ENCODE measurements around the gene CCL25. TPM values are rescaled to one million over a fixed set of nuclear protein-coding genes. Genes with fewer than 3 reads are reported as not detected.
A peak's percentile ranks its signal among the peaks of the same experiment; 100 is the strongest.
"Not testable (repeated sequence)": the region's sequence is repeated elsewhere in the genome, so short reads cannot be mapped to it uniquely, and the experiment has no call there.

The CCL25 gene
- 1 to 10 TPM; 5.2 to 7.4 TPM for total RNA-seq

DNA sequence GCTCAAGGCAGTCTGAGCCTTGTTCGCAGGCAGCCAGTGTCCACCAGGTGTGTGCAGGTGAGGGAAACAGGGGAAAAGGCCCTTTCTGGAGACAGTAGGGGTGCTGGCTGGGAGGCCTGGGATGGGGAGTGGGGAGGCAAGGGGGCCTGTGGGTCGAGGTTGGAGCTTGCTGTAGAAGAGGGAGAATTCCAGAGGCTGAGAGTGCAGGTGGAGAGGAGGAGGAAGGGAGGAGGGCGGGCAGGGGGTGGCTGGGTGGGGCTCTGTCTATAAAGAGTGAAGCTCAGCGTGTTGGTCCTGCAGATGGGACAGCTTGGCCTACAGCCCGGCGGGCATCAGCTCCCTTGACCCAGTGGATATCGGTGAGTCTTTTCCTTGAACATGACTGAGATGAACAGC is at the start of gene CCL25:
Gene CCL25 (plus strand): TSS at position 297 of the 396 bp plus-strand sequence. CDS start 290 bp downstream, outside the sequence.
- Mint-ChIP-seq H3K9me3 (no peaks in the 10 kb centered on the region), H3K36me3 (ENCODE audit: low read depth) (no peaks in the 10 kb centered on the region), H3K4me1 (peaks cover 24% of the 10 kb centered on the region), H3K27ac (peak within 1 kb of the TSS; percentile 98), H3K4me3 (peak within 1 kb of the TSS; percentile 68), H3K27me3 (peaks cover 3% of the 10 kb centered on the region)
- ChIA-PET CTCF (interaction anchor here (1.1 to 1.2 kb wide), 2 partner anchors 12 to 16 kb away, joined by 3 read pairs; no protein-coding TSS in a partner anchor), POLR2A (no interaction called here)
- no peak for DNase-seq

GRCh38 chr19:8004001-8004400 is 48.6 kb upstream of the CCL25 start:
- H3K36me3 Mint-ChIP-seq (ENCODE audit: low read depth): peaks cover 6% of the 10 kb centered on the region
- peak overlapping the region; percentile 55 for H3K27ac Mint-ChIP-seq
- no peaks in the 10 kb centered on the region for H3K9me3 Mint-ChIP-seq
- H3K27me3 Mint-ChIP-seq: no peaks in the 10 kb centered on the region
- CTCF ChIA-PET: interaction anchor here (1.2 kb wide), 1 partner anchor 11 kb away, joined by 3 read pairs; no protein-coding TSS in a partner anchor
- H3K4me1 Mint-ChIP-seq: peaks cover 47% of the 10 kb centered on the region
- DNase-seq: no peak
- POLR2A ChIA-PET: interaction anchor here (0.7 kb wide), 1 partner anchor 10 kb away, joined by 14 read pairs; no protein-coding TSS in a partner anchor
- peak overlapping the region; percentile 98 for H3K4me3 Mint-ChIP-seq

DNA sequence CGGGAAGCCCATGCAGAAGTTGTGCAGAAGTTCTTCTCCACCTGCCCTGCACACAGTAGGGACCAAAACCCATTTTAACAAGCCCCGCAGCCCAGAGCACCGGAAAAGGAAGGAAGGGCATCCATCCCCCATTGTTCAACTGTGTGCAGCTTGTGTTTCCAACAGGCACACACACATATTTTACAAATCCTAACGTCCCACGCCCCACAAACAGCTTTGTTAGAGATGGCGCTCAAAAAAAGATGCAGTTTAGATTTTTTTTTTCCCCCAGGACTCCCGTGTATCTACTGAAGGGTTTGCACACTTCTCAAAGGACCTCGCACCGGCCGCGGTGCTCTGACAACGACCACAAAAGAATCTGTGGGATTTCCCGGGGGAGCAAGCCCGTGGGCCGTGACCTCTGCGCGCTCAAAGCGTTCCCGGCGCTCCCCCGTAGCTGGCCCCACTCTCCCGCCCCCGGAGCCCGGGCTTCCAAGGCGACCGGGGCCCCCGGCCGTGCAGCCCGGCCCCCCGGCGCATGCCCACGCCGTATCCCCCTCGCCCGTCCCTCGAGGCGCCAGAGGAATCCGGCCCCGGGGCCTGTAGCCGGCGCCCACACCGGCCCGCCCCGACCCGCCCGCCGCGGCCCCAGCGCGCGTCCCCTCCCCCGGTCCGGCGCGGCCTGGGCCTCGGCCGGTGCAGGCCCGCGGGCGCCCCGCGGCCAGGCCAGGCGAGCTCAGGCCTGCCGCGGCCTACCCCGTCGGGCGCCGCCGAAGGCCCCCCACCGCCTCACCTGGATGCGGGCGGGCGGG is 47.6 kb upstream of the CCL25 start:
- peak overlapping the region; percentile 88 for H3K27ac Mint-ChIP-seq
- ChIA-PET POLR2A (interaction anchor here (0.7 kb wide), 1 partner anchor 9 kb away, joined by 14 read pairs; no protein-coding TSS in a partner anchor), CTCF (interaction anchor here (0.8 kb wide), 1 partner anchor 59 kb away, joined by 3 read pairs; no protein-coding TSS in a partner anchor)
- no peaks in the 10 kb centered on the region for H3K27me3 Mint-ChIP-seq
- DNase-seq: peak; percentile 21
- peaks cover 6% of the 10 kb centered on the region for H3K36me3 Mint-ChIP-seq (ENCODE audit: low read depth)
- H3K4me3 Mint-ChIP-seq: peak overlapping the region; percentile 98
- H3K4me1 Mint-ChIP-seq: peaks cover 44% of the 10 kb centered on the region
- H3K9me3 Mint-ChIP-seq: no peaks in the 10 kb centered on the region

DNA sequence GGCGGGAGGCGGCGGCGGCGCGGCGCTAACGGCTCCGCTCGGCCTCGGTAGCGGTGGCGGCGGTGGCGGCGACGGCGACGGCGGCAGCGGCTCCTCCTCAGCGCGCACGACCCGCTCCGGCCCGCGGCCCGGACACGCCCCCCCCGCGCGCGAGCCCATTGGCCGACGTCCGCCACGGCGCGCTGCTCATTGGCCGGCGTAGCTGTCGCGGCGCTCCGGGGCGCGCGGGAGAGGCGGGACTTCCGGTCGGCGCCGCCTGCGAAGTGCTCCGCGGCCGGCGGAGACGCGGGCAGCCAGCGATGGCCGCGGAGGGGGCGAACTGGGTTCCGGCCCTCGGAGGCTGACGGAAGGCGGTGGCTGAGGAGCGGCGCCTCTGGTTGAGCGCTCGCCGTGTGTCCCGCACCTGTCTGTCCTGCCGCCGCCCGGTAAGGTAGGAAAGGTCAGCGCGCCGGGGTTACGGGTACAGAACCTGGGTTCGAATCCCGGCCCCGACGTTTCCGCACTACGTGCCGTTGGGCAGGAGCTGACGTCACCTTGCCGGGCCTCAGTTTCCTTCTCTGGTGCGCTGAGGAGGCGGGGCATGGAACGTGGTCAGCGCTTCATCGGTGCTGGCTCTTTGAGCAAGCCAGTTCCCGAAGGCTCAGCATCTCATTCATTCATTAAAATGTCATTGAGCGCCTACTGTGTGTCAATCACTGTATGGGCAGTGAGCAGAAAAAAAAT is 46.9 kb upstream of the CCL25 start, which contains the start of gene ELAVL1:
Gene ELAVL1 (minus strand): TSS at position 108 of the 723 bp plus-strand sequence. CDS start 13,826 bp downstream, outside the sequence.
- Mint-ChIP-seq H3K27ac (peak within 1 kb of the TSS; percentile 88), H3K4me1 (peaks cover 41% of the 10 kb centered on the region), H3K27me3 (no peaks in the 10 kb centered on the region), H3K36me3 (ENCODE audit: low read depth) (peaks cover 6% of the 10 kb centered on the region), H3K9me3 (no peaks in the 10 kb centered on the region), H3K4me3 (peak within 1 kb of the TSS; percentile 98)
- ChIA-PET POLR2A (no interaction called here), CTCF (interaction anchor here (0.6 to 1.3 kb wide), 6 partner anchors 9 to 63 kb away, joined by 3 to 5 read pairs (median 4); partner anchors contain the start of gene TIMM44)
- DNase-seq: peak; percentile 88

- H3K36me3 Mint-ChIP-seq (ENCODE audit: low read depth): no peaks in the 10 kb centered on the region
- peaks cover 9% of the 10 kb centered on the region for H3K4me1 Mint-ChIP-seq
- CTCF ChIA-PET: interaction anchor here (1.0 to 1.7 kb wide), 2 partner anchors 16 to 184 kb away, joined by 3 to 8 read pairs; no protein-coding TSS in a partner anchor
- peak; percentile 62 for DNase-seq
- POLR2A ChIA-PET: no interaction called here
- peak overlapping the region; percentile 72 for H3K27ac Mint-ChIP-seq
- no peaks in the 10 kb centered on the region for H3K9me3 Mint-ChIP-seq
- H3K27me3 Mint-ChIP-seq: no peaks in the 10 kb centered on the region
- H3K4me3 Mint-ChIP-seq: no peak overlapping the region
These were observed 34.8 kb upstream of the CCL25 start for GRCh38 chr19:8017808-8018207.

- DNase-seq: no peak
- no peak overlapping the region for H3K27ac Mint-ChIP-seq
- no peaks in the 10 kb centered on the region for H3K27me3 Mint-ChIP-seq
- ChIA-PET CTCF (interaction anchor here (0.6 to 1.5 kb wide), 2 partner anchors 18 to 810 kb away, joined by 3 to 4 read pairs; no protein-coding TSS in a partner anchor), POLR2A (no interaction called here)
- H3K4me1 Mint-ChIP-seq: peaks cover 9% of the 10 kb centered on the region
- H3K9me3 Mint-ChIP-seq: no peaks in the 10 kb centered on the region
- H3K36me3 Mint-ChIP-seq (ENCODE audit: low read depth): no peaks in the 10 kb centered on the region
- H3K4me3 Mint-ChIP-seq: no peak overlapping the region
These were observed 31.9 kb upstream of the CCL25 start for GRCh38 chr19:8020681-8021080.

DNA sequence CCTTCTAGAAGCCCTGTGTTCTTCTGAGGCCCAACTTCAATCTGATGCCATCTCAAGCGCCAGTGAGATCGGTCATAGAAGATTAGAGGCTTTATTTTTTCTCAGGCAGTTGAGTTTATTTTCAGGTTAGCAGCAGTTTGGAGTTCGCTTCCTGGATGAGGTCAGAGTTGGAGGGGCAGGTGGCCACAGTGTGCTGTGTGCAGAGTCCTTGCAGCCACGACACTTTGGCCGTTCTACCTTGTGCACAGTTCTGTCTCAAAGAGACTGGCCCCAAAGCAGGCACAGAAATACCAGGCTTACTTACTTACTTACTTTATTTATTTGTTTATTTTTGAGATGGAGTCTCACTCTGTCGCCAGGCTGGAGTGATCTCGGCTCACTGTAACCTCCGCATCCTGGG is 31.2 kb upstream of the CCL25 start:
- Mint-ChIP-seq H3K27ac (no peak overlapping the region), H3K9me3 (no peaks in the 10 kb centered on the region), H3K36me3 (ENCODE audit: low read depth) (no peaks in the 10 kb centered on the region), H3K4me1 (peaks cover 9% of the 10 kb centered on the region), H3K4me3 (no peak overlapping the region), H3K27me3 (no peaks in the 10 kb centered on the region)
- no peak for DNase-seq
- ChIA-PET POLR2A (no interaction called here), CTCF (interaction anchor here (0.6 to 1.5 kb wide), 2 partner anchors 19 to 936 kb away, joined by 3 to 4 read pairs; no protein-coding TSS in a partner anchor)

GRCh38 chr19:8022275-8022674 is 30.3 kb upstream of the CCL25 start:
- ChIA-PET CTCF (interaction anchor here (0.6 to 1.5 kb wide), 2 partner anchors 20 to 937 kb away, joined by 3 to 4 read pairs; no protein-coding TSS in a partner anchor), POLR2A (no interaction called here)
- H3K4me3 Mint-ChIP-seq: no peak overlapping the region
- H3K4me1 Mint-ChIP-seq: peaks cover 9% of the 10 kb centered on the region
- no peaks in the 10 kb centered on the region for H3K36me3 Mint-ChIP-seq (ENCODE audit: low read depth)
- no peaks in the 10 kb centered on the region for H3K27me3 Mint-ChIP-seq
- no peak for DNase-seq
- no peaks in the 10 kb centered on the region for H3K9me3 Mint-ChIP-seq
- H3K27ac Mint-ChIP-seq: no peak overlapping the region

- Mint-ChIP-seq H3K27ac (no peak overlapping the region), H3K4me1 (no peaks in the 10 kb centered on the region), H3K4me3 (no peak overlapping the region), H3K27me3 (no peaks in the 10 kb centered on the region), H3K9me3 (no peaks in the 10 kb centered on the region), H3K36me3 (ENCODE audit: low read depth) (no peaks in the 10 kb centered on the region)
- DNase-seq: no peak
- ChIA-PET POLR2A (no interaction called here), CTCF (no interaction called here)
These were observed 29.2 kb upstream of the CCL25 start for GRCh38 chr19:8023371-8023770.

- H3K4me1 Mint-ChIP-seq; H3K4me3 Mint-ChIP-seq; POLR2A ChIA-PET; H3K27me3 Mint-ChIP-seq; H3K27ac Mint-ChIP-seq; H3K9me3 Mint-ChIP-seq; DNase-seq; H3K36me3 Mint-ChIP-seq (ENCODE audit: low read depth): not testable (repeated sequence)
- CTCF ChIA-PET: interaction anchor here (1.2 kb wide), 1 partner anchor 22 kb away, joined by 3 read pairs; no protein-coding TSS in a partner anchor
These were observed 28.3 kb upstream of the CCL25 start for GRCh38 chr19:8024256-8024655.

DNA sequence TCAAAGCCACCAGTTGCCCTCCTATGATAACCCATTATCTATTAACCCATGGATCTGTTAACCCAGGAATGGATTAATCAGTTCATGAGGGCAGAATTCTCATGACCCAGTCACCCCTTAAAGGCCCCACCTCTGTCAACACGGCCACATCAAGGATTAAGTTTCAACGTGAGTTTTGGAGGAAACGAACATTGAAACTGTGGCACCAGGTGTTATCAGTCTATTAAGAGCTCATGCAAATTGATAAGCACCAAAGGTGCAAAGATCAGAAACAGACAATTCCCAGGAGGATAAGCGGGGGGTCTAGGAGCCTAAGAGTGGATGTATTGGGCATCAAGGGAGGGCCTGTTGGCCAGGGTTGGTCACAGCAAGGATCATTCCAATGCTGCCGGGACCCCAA is 27.2 kb upstream of the CCL25 start:
- DNase-seq: no peak
- H3K9me3 Mint-ChIP-seq: no peaks in the 10 kb centered on the region
- ChIA-PET POLR2A (no interaction called here), CTCF (interaction anchor here (0.7 to 1.2 kb wide), 2 partner anchors 23 to 235 kb away, joined by 3 read pairs; no protein-coding TSS in a partner anchor)
- H3K36me3 Mint-ChIP-seq (ENCODE audit: low read depth): no peaks in the 10 kb centered on the region
- no peaks in the 10 kb centered on the region for H3K27me3 Mint-ChIP-seq
- H3K4me1 Mint-ChIP-seq: no peaks in the 10 kb centered on the region
- H3K27ac Mint-ChIP-seq: no peak overlapping the region
- no peak overlapping the region for H3K4me3 Mint-ChIP-seq

- ChIA-PET CTCF (interaction anchor here (0.6 kb wide), 1 partner anchor 23 kb away, joined by 4 read pairs; no protein-coding TSS in a partner anchor), POLR2A (no interaction called here)
- Mint-ChIP-seq H3K4me3 (no peak overlapping the region), H3K9me3 (no peaks in the 10 kb centered on the region), H3K36me3 (ENCODE audit: low read depth) (no peaks in the 10 kb centered on the region), H3K27me3 (peaks cover 5% of the 10 kb centered on the region), H3K4me1 (no peaks in the 10 kb centered on the region), H3K27ac (no peak overlapping the region)
- no peak for DNase-seq
These were observed 23.5 kb upstream of the CCL25 start for GRCh38 chr19:8028951-8029491.
